ENCODE results near the gene FOXA3. TPM values are rescaled to one million over a fixed set of nuclear protein-coding genes. Genes with fewer than 3 reads are reported as not detected.

FOXA3 gene
- total and polyA plus RNA-seq, 3 donors from 2014 or later, result 1.5 to 1.7 (median 1.7) TPM

GRCh38 chr19:45883881-45884681 lies 20.0 kb downstream of the FOXA3 start:
- TF ChIP-seq POLR2A (IDR thresholded peaks at IDR 0.05) (no peak), CTCF (IDR thresholded peaks at IDR 0.05) (no peak)
- peak overlapping the region in 1 of 2 donors; percentile 75 for H3K4me3 ChIP-seq
- no peak for DNase-seq
- H3K36me3 ChIP-seq (ENCODE audit: low read depth, missing control alignments), result no peaks in the 10 kb centered on the region
- no peaks in the 10 kb centered on the region for H3K9me3 ChIP-seq
- H3K27me3 ChIP-seq, result no peaks in the 10 kb centered on the region
- intact Hi-C loops (cut with DNase I; ENCODE audit: low total_unique reads), result loop anchor here (10.0 kb wide), 1 partner anchor 109 kb away; no protein-coding TSS in a partner anchor
- peaks cover 35% of the 10 kb centered on the region for H3K4me1 ChIP-seq
- WGBS, 2 donors, result 61 to 67% methylated on average over 34 to 42 of the region's 57 CpGs
- H3K27ac ChIP-seq, result no peak overlapping the region

- DNase-seq, result no peak
- whole genome bisulfite sequencing, 2 donors, result 42 to 81% methylated on average over 17 to 71 of the region's 72 CpGs
- intact Hi-C loops (cut with DNase I; ENCODE audit: low total_unique reads), result loop anchor here (10.0 kb wide), 1 partner anchor 110 kb away; no protein-coding TSS in a partner anchor
- Histone ChIP-seq H3K27ac (peak overlapping the region; percentile 33 to 87), H3K4me3 (peak overlapping the region; percentile 75 to 84), H3K4me1 (peaks cover 35% of the 10 kb centered on the region), H3K36me3 (ENCODE audit: low read depth, missing control alignments) (no peaks in the 10 kb centered on the region), H3K9me3 (no peaks in the 10 kb centered on the region), H3K27me3 (no peaks in the 10 kb centered on the region)
- no peak for TF ChIP-seq CTCF (IDR thresholded peaks at IDR 0.05)
- no peak for TF ChIP-seq POLR2A (IDR thresholded peaks at IDR 0.05)
Measured at GRCh38 chr19:45884682-45885555, 20.8 kb downstream of the FOXA3 start.

GRCh38 chr19:45885556-45886426 lies 21.7 kb downstream of the FOXA3 start, which contains the start of gene IRF2BP1:
IRF2BP1 (minus strand) TSS chr19:45886141; CDS start chr19:45885774, 367 bp downstream.
- Histone ChIP-seq H3K36me3 (ENCODE audit: low read depth, missing control alignments) (no peaks in the 10 kb centered on the region), H3K27ac (peak within 1 kb of the TSS; percentile 86 to 87), H3K4me1 (peaks cover 35% of the 10 kb centered on the region), H3K4me3 (peak within 1 kb of the TSS; percentile 75 to 84), H3K27me3 (no peaks in the 10 kb centered on the region), H3K9me3 (no peaks in the 10 kb centered on the region)
- TF ChIP-seq POLR2A (IDR thresholded peaks at IDR 0.05) (no peak), CTCF (IDR thresholded peaks at IDR 0.05) (peak in 2 of 3 experiments; percentile 1 to 38)
- intact Hi-C loops (cut with DNase I; ENCODE audit: low total_unique reads), result loop anchor here (10.0 kb wide), 1 partner anchor 111 kb away; no protein-coding TSS in a partner anchor
- peak; percentile 96 for DNase-seq
- WGBS, 2 donors, result 0% methylated on average over 52 of the region's 107 CpGs; no CpG with 5 or more reads in 1 of the 2 donors

All from testis (tissue), 3 donors.